HEK293 (cell line): ENCODE results near the gene MAN1B1.

ENCODE experiments used
- ATF2 ChIP-seq: fragments of 450-650 bp; formaldehyde crosslinking; IDR thresholded peaks from 2 replicates; pipeline ENCODE4 v1.5.1; 2016; ENCODE audit warnings: missing biosample characterization, missing genetic modification characterization, low read depth
- BCL11A ChIP-seq: fragments of 450-650 bp; formaldehyde crosslinking; IDR thresholded peaks from 2 replicates; pipeline ENCODE4 v1.5.1; 2016; ENCODE audit warnings: low read depth, missing biosample characterization, missing genetic modification characterization
- INSM2 ChIP-seq: fragments of 450-650 bp; formaldehyde crosslinking; IDR thresholded peaks from 2 replicates; pipeline ENCODE4 v1.5.1; 2016; ENCODE audit warnings: missing biosample characterization, missing genetic modification characterization
- KLF10 ChIP-seq: fragments of 450-650 bp; IDR thresholded peaks from 2 replicates; pipeline ENCODE4 v1.5.1; 2018; ENCODE audit warnings: missing biosample characterization, mild to moderate bottlenecking, missing genetic modification characterization
- KLF17 ChIP-seq: fragments of 450-650 bp; formaldehyde crosslinking; IDR thresholded peaks from 2 replicates; pipeline ENCODE4 v1.5.1; 2016; ENCODE audit warnings: missing biosample characterization, missing genetic modification characterization
- PRDM10 ChIP-seq: fragments of 450-650 bp; formaldehyde crosslinking; IDR thresholded peaks from 2 replicates; pipeline ENCODE4 v1.5.1; 2016; ENCODE audit warnings: missing biosample characterization, missing genetic modification characterization
- TSHZ1 ChIP-seq: fragments of 450-650 bp; formaldehyde crosslinking; IDR thresholded peaks from 2 replicates; pipeline ENCODE4 v1.5.1; 2016; ENCODE audit warnings: missing biosample characterization, missing genetic modification characterization, borderline replicate concordance
- YY2 ChIP-seq: fragments of 450-650 bp; formaldehyde crosslinking; IDR thresholded peaks from 2 replicates; pipeline ENCODE4 v1.5.1; 2016; ENCODE audit warnings: missing biosample characterization, missing genetic modification characterization
- ZBTB26 ChIP-seq: fragments of 450-650 bp; formaldehyde crosslinking; optimal IDR thresholded peaks from 2 replicates; pipeline ENCODE3; 2016; ENCODE audit warnings: missing biosample characterization, mild to moderate bottlenecking, missing genetic modification characterization
- ZBTB44 ChIP-seq: fragments of 450-650 bp; IDR thresholded peaks from 2 replicates; pipeline ENCODE4 v1.5.1; 2018; ENCODE audit warnings: missing biosample characterization, mild to moderate bottlenecking, missing genetic modification characterization
- ZFP3 ChIP-seq: fragments of 450-650 bp; formaldehyde crosslinking; IDR thresholded peaks from 2 replicates; pipeline ENCODE4 v1.5.1; 2016; ENCODE audit warnings: low read depth, missing biosample characterization, missing genetic modification characterization
- ZNF16 ChIP-seq: fragments of 450-650 bp; formaldehyde crosslinking; IDR thresholded peaks from 2 replicates; pipeline ENCODE4 v1.5.1; 2016; ENCODE audit warnings: low read depth, missing biosample characterization, missing genetic modification characterization
- ZNF221 ChIP-seq: fragments of 450-650 bp; formaldehyde crosslinking; IDR thresholded peaks from 2 replicates; pipeline ENCODE4 v1.5.1; 2017; ENCODE audit warnings: missing biosample characterization, missing genetic modification characterization, borderline replicate concordance
- ZNF391 ChIP-seq: fragments of 450-650 bp; formaldehyde crosslinking; IDR thresholded peaks from 2 replicates; pipeline ENCODE4 v1.5.1; 2016; ENCODE audit warnings: low read depth, missing biosample characterization, missing genetic modification characterization, borderline replicate concordance
- ZNF398 ChIP-seq: fragments of 450-650 bp; formaldehyde crosslinking; IDR thresholded peaks from 2 replicates; pipeline ENCODE4 v1.5.1; 2017; ENCODE audit warnings: missing biosample characterization, missing genetic modification characterization
- ZNF48 ChIP-seq: fragments of 450-650 bp; formaldehyde crosslinking; IDR thresholded peaks from 2 replicates; pipeline ENCODE4 v1.5.1; 2016; ENCODE audit warnings: missing biosample characterization, missing genetic modification characterization
- ZNF510 ChIP-seq: fragments of 450-650 bp; formaldehyde crosslinking; IDR thresholded peaks from 2 replicates; pipeline ENCODE4 v1.5.1; 2018; ENCODE audit warnings: mild to moderate bottlenecking, missing genetic modification characterization, missing biosample characterization; ENCODE audit not compliant: insufficient replicate concordance
- ZNF555 ChIP-seq: fragments of 450-650 bp; formaldehyde crosslinking; conservative IDR thresholded peaks from 2 replicates; pipeline ENCODE4 v1.5.1; 2017; ENCODE audit warnings: missing biosample characterization, mild to moderate bottlenecking, missing genetic modification characterization, inconsistent platforms
- ZNF707 ChIP-seq: fragments of 450-650 bp; formaldehyde crosslinking; IDR thresholded peaks from 2 replicates; pipeline ENCODE4 v1.5.1; 2016; ENCODE audit warnings: missing biosample characterization, missing genetic modification characterization
- ZNF777 ChIP-seq: fragments of 450-650 bp; formaldehyde crosslinking; IDR thresholded peaks from 2 replicates; pipeline ENCODE4 v1.5.1; 2017; ENCODE audit warnings: missing biosample characterization, missing genetic modification characterization, borderline replicate concordance
- ZNF837 ChIP-seq: fragments of 450-650 bp; formaldehyde crosslinking; IDR thresholded peaks from 2 replicates; pipeline ENCODE4 v1.5.1; 2016; ENCODE audit warnings: missing biosample characterization, missing genetic modification characterization

MAN1B1 gene

GRCh38 chr9:137070201-137070905, 16.4 kb upstream of the MAN1B1 start, which contains the start of gene SAPCD2 (continued):
- no peak for TF ChIP-seq ZNF398 (tag by site-specific recombination)
- TF ChIP-seq KLF10 = peak; percentile 50; the same call in 1 of the 2 replicates
- TF ChIP-seq ZNF510 (tag by site-specific recombination) = no peak
- peak; percentile 27; the same call in 1 of the 2 replicates for TF ChIP-seq ZBTB44
- no peak for TF ChIP-seq TSHZ1 (tag by site-specific recombination)
- no peak for TF ChIP-seq ZNF221 (tag by site-specific recombination)
- no peak for TF ChIP-seq YY2 (tag by site-specific recombination)
- no peak for TF ChIP-seq ZNF555 (tag by site-specific recombination)
- no peak for TF ChIP-seq KLF17
- TF ChIP-seq ZNF48 (tag by site-specific recombination) = no peak
- TF ChIP-seq ZNF777 (tag by site-specific recombination) = no peak
- TF ChIP-seq BCL11A (tag by site-specific recombination) = peak; percentile 42; the same call in 1 of the 2 replicates
- TF ChIP-seq ATF2 (tag by site-specific recombination) = no peak
- peak; percentile 72 for TF ChIP-seq ZBTB26 (tag by site-specific recombination)
- TF ChIP-seq PRDM10 (tag by site-specific recombination) = peak; percentile 26; the same call in 1 of the 2 replicates
- TF ChIP-seq ZFP3 = no peak
- no peak for TF ChIP-seq ZNF837 (tag by site-specific recombination)
- TF ChIP-seq ZNF391 (tag by site-specific recombination) = no peak
- TF ChIP-seq ZNF16 (tag by site-specific recombination) = no peak
- no peak for TF ChIP-seq ZNF707
- peak; percentile 32; the same call in 1 of the 2 replicates for TF ChIP-seq INSM2 (tag by site-specific recombination)
